Stromal cell of bone marrow (primary cell): Measurements from ENCODE around the gene AIMP2.
"Not testable (repeated sequence)": the region's sequence is repeated elsewhere in the genome, so short reads cannot be mapped to it uniquely, and the experiment has no call there.

Source experiments
- DNase-seq: peaks from one replicate; pipeline ENCODE4 v3.0.0-alpha.2; 2012; ENCODE audit warnings: low read depth

Gene AIMP2

DNA sequence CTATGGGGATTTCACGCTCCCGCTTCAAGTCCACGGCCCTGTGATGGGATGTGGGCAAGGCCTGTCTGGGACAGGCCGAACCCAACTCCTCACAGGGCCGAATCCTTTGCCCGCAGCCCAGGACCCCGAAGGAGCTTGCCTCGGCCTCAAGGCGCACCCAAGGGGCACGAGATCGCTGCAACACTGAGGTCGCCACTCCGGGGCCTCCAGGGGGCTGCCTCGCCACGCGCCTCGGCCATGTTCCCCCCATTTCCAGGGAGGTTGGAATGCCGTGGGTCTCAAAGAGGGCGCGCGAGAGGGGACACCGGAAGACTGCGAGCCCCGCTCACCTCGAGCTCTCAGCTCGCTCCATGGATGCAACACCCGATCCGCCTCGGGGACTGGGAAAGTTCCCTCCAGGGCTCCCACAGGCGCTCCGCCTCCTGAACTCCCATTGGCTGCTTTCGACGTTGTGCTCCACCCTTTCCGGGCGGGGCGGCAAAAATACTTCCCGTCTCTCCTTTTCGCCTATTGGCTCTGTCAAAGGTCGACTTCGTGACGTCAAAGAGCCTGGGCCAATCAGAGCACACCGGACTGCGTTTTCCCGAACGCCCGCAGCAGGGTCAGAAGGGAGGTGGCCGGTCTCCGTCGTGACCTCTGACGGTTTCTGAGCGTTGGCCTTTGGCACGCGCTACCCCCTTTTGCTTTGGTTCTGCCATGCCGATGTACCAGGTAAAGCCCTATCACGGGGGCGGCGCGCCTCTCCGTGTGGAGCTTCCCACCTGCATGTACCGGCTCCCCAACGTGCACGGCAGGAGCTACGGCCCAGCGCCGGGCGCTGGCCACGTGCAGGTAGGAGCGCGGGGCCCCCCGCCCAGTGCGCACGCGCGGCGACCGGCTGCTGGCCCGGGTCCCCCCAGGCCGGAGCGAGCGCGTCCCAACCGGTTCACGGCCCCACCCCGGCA is at the start of gene AIMP2, which contains the start of gene PMS2:
Gene AIMP2, plus strand, starts transcription at position 605 of the 944 bp plus-strand sequence. Its CDS starts 92 bp downstream, at position 697.
Gene PMS2, minus strand, starts transcription at position 382 of the 944 bp plus-strand sequence. Its CDS starts 30 bp downstream, at position 352.
- peak; percentile 99 for DNase-seq

DNA sequence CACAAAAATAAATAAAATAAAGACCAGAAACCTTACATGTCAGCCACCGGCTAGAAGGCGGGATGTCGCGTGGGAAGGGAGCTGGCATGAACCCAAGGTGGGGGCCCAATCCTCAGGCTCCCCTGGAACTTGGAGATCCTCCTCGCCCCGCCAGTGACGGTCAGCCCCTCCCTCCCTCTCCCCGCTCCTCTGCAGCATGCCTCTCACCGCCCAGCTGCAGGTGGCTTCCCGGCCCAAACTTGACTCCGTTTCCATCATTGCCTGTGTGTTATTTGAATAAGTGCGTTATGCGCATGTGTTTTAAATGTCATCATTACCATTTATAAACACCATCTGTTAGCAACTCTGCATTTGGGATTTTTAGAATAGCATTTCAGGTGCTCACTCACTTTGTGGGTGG is 45.9 kb upstream of the AIMP2 start:
- not testable (repeated sequence) for DNase-seq

DNA sequence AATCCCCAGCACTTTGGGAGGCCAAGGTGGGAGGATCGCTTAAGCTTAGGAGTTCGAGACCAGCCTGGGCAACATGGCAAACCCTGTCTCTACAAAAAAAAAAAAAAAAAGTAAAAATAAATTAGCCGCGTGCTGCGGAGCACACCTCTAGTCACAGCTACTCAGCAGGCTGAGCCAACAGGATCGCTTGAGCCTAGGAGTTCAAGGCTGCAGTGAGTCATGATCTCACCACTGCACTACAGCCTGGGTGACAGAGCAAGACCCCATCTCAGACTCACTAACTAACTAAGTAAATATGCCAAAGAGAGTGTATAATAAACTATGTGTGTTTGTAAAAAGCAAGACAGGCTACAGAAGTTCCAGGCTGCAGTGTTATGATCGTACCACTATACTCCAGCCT is 45.3 kb upstream of the AIMP2 start:
- not testable (repeated sequence) for DNase-seq

DNA sequence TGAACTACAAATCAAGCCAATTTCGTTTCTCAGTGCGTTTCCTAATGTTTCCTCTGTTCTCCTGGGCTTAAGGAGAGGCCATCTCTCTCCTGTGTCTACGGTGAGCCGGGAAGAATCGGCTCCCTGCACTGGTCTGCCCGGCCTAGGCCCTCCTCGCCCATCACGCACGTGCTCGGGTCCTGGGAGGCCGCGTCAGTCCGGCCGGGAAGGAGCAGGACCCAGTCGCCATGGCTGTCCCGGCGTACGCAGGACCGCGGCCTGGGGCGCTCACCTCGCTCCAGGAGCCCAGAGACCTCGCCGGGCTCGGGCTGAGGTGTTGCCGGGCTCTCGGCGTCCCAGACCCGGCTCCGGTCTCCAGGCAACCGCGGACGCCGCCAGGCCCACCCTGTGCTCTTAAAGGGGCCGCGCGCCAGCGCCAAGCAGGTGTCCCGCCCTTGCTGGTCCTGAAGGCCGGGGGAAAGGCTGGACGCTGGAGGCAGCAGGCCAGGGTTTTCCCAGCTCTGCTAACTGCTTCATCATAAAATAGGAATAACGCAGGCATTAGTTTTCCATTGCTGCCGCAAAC is 38.6 kb upstream of the AIMP2 start, which contains the start of gene RSPH10B:
Gene RSPH10B, minus strand, starts transcription at position 343 of the 565 bp plus-strand sequence. CDS start 3,573 bp downstream, outside the sequence.
- not testable (repeated sequence) for DNase-seq

DNA sequence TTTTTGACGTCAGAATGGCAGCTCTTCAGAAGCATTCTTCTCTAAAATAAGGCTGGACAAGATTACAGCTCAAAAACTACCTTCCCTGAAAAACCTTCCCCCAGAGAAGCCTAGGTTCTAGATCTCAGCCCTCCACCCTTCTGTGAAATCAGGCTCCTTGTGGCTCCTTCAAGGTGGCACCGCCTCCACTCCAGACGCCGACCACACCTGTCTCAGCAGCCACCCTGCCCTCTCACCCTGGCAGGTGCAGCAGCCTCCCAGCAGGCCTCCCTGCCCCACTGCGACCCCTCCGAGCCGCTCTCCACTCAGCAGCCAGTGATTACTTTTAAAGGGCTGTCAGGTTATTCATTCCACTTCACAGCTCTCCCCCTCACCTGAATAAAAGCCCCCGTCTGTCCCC is 35.5 kb upstream of the AIMP2 start:
- not testable (repeated sequence) for DNase-seq

DNA sequence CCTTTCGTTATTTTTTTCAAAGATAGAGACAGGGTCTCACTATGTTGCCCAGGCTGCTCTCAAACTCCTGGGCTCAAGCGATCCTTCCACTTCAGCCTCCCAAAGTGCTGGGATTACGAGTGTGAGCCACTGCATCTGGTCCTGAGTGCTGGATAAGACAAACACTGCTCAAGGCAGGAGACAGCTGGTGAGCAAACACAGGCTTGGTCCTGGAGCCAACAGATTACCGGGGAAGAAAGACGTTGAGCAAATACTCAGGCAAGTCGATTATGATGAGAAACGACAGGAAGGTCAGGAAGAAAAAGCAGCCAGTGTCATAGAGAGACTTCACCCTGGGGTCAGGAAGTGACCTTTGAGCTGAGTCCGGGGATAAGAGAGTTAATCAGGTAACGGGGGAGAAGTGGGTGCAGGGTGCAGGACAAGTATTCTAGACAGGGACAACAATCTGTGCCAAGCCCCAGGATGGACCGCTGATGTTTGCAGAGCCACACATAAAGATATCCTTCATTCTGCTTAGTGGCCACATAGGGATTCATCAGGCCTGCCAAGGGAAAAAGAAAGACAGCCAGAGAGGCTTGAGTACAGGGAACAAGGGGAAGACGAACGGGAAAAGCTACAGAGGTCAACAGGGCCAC is 29.3 kb upstream of the AIMP2 start:
- DNase-seq = not testable (repeated sequence)

DNA sequence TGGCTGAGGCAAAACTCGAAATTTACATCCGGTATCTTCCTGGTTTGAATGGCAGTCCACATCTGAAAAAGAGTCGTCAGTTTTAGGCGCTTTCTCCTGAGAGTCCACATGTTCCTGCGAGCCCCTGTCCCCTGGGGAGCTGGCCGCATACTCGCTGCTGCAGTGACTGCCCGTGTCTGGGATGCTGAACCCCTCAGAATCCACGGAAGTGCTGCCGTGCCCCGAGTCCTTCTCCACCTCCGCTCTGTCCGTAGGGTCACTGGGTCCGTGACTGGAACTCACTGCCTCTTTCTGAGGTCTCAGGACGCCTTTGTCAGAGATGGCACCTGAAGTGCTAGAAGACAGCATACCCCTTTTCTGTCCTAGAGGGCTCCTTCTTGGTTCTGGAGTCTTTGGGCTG is 22.0 kb upstream of the AIMP2 start:
- not testable (repeated sequence) for DNase-seq

DNA sequence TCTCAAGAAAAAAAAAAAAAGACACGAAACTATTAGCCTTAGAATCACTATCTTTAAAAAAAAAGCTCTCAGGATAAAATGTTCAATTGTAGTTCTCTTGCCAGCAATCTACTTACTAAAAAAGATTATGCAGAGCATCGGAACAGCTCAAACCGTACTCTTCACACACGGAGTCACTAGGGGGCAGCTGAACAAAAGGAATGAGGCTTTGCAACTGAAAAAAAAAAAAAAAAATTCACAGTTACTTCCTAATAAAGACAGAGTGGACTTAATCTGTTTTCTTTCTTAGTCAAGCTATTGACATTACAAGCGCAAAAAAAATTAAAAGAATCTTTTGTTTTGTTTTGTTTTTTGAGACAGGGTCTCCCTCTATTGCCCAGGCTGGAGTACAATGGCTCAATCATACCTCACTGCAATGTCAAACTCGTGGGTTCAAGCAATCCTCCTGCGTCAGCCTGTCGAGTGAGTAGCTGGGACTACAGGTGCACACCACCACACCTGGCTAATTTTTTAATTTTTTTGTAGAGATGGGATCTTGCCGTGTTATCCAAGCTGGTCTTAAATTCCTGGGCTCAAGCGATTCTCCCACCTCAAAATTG is 11.8 kb upstream of the AIMP2 start:
- peak; percentile 58 for DNase-seq

DNA sequence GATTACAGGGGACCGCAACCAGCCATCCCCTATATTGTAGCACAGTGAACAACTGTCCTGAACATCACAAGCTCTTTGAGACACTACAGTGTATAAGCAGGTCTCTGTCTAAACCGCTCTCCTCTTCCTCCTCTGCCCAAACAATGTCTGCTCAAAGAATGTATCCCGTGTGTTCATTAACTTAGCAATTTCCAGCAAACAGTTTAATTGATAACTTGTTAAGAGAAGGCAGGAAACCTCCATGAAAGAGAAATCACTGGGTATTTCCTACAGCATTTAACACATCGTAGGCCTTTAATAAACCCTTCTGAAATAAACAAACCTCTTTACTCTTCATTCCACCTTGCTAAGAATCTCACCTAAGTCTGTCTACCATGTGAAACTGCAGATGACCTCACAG is 1.7 kb upstream of the AIMP2 start:
- no peak for DNase-seq

DNA sequence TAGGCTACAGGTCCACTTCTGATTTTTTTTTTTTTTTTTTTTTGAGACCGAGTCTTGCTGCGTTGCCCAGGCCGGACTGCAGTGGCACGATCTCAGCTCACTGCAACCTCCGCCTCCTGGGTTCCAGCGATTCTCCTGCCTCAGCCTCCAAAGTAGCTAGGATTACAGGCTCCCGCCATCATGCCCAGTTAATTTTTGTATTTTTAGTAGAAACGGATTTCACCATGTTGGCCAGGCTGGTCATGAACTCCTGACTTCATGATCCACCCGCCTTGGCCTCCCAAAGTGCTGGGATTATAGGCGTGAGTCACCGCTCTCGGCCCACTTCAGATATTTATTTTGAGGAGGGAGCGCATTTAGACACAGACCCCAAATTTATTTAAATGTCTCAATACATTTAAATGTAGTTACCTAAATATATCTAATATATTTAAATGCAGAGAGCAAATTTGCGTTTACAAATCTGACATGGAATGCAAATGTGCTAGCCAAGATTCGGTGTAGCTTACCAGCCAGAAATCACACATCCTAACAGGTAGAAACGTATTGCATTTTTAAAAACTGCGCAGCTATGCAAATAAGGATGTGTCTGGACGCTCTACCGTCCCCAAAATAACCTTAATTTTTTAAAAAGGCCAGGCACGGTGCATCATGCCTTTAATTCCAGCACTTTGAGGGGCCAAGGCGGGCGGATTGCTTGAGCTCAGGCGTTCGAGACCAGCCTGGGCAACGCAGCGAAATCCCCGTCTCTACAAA is 1.1 kb upstream of the AIMP2 start:
- not testable (repeated sequence) for DNase-seq

DNA sequence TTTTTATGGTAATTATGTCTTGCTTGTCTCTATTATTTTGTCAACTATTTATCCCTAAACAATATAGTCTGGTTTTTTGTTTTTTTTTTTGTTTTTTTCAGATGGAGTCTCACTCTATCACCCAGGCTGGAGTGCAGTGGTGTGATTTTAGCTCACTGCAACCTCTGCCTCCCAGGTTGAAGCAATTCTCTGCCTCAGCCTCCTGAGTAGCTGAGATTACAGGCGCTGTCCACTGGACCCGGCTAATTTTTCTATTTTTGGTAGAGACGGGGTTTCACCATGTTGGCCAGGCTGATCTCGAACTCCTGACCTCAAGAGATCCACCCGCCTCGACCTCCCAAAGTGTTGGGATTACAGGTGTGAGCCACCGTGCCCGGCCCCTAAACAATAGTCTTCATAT is 1.3 kb downstream of the AIMP2 start:
- not testable (repeated sequence) for DNase-seq

DNA sequence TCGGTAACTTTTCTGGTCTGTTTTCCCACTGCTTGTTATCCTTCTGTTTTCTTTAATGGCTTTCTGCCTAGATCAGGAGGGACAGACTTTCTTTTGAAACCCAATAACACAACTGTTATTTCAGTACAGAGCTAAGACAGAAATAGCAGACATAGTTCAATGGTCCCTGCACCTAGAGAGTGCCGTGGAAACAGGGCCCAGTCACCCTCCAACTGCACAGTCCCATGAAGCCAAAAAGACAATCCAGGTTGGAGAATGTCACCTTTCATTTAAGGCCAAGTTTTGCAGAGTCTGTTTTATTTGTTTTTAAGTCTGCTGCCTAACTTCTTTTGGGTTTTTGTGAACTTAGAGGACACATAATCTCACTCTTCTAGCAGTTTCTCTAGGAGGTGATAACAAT is 2.5 kb downstream of the AIMP2 start:
- DNase-seq = no peak

DNA sequence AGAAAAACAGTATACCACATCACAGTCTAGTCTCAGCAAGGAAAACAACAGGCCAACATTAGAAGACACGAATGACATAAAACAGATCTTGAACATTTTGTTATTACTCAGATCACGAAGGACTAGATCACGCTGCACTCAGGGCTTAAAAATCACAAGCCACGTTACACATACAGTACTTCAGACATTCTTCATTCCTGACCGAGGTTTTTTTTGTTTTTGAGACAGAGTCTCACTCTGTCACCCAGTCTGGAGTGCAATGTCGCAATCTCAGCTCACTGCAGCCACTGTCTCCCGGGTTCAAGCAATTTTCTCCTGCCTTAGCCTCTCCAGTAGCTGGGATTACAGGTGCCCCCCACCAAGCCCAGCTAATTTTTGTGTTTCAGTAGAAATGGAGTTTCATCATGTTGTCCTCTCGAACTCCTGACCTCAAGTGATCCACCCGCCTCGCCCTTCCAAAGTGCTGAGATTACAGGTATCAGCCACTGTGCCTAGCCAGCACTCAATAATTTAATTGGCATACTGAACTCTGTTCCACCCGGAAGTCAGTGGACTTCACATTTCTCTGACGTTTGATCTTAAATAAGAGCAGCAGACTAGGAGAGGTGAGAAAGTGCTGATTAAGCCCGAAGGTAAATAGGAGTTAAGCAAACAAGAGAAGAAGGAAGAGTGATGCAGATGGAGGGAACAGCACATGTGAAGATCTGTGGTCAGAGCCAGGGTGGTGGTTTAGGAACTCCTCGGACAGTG is 3.5 kb downstream of the AIMP2 start:
- DNase-seq = no peak

DNA sequence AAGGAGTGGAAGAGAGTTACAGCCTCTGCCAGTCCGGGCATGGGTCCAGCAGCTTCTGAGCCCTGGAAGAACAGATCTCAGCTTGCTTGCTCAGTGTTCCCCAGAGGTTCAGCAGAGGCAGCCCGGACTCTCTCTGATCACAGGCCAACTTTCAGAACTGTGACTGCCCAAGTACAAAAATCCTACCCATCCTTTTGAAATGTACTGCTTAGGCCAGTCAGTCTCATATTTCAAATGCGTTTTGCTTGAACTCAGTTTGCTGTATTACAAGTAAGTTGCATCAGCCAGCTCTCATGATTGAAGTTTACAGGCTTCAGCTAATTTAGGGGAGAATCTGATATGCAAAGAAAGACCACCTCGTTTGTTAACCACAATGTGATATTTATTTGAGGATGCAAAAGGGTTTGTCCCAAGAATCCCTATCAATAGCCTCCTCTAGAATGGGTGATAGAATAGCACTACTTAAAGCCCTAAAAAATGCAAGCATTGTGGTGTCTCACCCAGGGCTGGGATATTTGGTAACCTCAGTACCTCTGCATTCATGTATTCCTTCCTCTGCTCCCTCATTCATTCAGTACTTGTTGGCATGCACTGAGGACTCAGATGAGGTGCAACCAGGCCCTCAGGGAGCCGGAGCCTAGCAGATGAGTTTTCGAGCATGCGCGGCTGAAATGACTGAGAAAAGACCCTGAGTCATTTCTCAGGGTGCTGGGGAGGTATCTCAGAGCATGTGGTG is 7.0 kb downstream of the AIMP2 start:
- peak; percentile 97 for DNase-seq

DNA sequence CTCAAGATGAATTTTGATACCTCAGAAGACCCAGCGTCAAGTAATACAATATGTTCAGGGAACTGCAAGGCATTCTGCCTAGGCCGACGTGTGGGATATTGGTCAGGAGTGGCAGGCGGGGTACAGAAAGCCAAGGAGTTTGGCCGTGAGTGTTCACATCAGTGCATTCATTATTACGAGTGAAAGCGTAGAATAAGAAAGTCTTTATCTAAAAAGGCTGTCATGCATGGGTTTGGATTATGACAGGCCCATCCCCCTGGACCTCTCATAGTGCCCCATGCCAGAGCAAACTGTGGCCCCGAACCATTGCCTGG is 7.5 kb downstream of the AIMP2 start:
- DNase-seq = no peak

DNA sequence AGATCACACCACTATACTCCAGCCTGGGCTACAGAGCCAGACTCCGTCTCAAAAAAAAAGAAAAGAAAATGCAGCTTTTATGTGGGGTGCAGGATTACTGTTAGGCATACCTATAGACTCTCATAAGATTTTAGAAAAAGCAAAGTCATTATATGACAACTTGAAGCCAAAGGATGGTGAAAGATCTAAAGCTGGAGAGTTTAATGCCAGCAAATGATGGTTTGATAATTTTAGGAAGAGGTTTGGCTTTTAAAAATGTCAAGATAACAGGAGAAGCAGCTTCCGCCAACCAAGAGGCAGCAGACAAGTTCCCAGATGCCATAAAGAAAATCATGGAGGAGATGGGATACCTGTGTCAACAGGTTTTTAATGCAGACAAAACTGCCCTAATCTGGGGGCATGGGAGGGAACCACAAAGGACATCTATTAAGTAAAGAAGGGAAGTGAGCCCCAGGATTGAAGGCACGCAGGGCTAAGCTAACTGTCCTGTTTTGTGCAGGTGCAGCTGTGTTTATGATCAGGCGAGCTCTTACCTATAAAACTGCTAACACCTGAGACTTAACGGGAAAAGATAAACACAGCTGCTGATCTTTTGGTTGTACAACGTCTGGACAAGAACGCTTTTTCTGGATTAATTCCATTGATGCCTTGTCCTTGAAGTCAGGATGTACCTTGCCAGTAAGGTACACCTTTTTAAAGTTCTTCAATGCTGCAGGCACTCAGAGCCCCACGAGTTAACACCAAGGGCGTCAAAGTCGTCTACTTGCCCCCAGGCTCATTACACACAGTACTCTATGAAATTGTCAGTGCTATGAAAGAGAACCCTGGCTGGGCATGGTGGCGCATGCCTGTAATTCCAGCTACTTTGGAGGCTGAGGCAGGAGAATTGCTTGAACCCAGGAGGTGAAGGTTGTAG is 11.6 kb downstream of the AIMP2 start:
- DNase-seq = no peak

DNA sequence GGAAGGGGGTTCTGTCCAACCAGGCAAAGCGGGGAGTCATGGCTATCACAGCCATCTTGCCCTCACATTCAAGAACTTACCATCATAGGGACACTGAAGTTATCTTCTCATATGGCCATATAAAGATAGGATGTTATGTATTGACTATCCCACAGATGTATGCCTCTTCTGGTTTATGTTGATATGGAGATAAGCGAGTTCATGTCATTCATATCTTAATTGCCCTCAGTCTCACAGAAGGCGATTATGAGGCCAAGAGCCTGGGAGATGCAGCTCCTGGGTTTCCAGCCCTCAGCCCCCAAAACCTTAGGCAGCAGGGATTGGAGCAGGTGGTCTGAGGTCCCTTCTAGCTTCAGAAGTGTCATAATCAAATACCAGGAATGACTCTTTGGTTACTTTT is 13.6 kb downstream of the AIMP2 start:
- no peak for DNase-seq

DNA sequence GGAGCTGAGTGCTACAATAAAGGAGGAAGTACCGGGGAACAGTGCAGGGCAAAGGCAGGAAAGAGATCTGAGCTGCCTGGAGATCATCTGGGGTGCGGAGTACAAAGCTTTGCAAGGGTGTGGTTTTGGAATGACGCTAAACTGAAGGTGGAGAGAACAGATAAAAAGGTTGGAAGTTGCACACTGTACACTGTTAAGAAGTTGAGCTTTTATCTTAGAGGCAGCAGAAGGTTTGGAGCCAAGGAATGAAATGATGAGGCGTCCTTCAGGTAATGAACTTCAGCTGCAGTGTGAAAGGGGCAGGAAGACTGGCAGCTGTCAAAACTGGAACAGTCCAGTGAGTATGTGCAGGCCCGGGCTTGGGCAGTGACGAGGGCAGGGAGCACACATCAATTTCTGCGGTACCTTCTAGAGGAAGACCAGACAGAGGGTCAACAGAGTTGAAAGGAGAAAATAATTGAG is 14.9 kb downstream of the AIMP2 start:
- no peak for DNase-seq
